Activated naive CD8-positive, alpha-beta T cell treated with anti-CD3 and anti-CD28 coated beads for 36 hours (primary cell): ENCODE results near the gene CBLN3. TPM values are rescaled to one million over a fixed set of nuclear protein-coding genes. Genes with fewer than 3 reads are reported as not detected.
"Not testable (repeated sequence)": the region's sequence is repeated elsewhere in the genome, so short reads cannot be mapped to it uniquely, and the experiment has no call there.

ENCODE experiments used
- DNase-seq: peaks from one replicate; pipeline ENCODE4 v3.0.0; 2021
- H3K27ac Mint-ChIP-seq: one replicate; pipeline ENCODE4 v1.8.0; 2022; ENCODE audit warnings: mild to moderate bottlenecking, moderate library complexity, mixed read lengths
- H3K27me3 Mint-ChIP-seq: one replicate; pipeline ENCODE4 v1.8.0; 2022; ENCODE audit warnings: mild to moderate bottlenecking, mixed read lengths
- H3K36me3 Mint-ChIP-seq: one replicate; pipeline ENCODE4 v1.8.0; 2021; ENCODE audit warnings: mild to moderate bottlenecking, mixed read lengths
- H3K4me1 Mint-ChIP-seq: one replicate; pipeline ENCODE4 v1.8.0; 2021; ENCODE audit warnings: mixed read lengths
- H3K4me3 Mint-ChIP-seq: one replicate; pipeline ENCODE4 v1.8.0; 2022; ENCODE audit warnings: mild to moderate bottlenecking, moderate library complexity, mixed read lengths
- H3K9me3 Mint-ChIP-seq: one replicate; pipeline ENCODE4 v1.8.0; 2022; ENCODE audit warnings: mixed read lengths
- total RNA-seq, 2 experiments: library from RNA; stranded (reverse); gene quantifications; one replicate each; pipeline ENCODE4 v1.2.3, GENCODE V29; 2021

The CBLN3 gene
- total RNA-seq, 2 experiments from 2014 or later, result 5.5 to 6.4 TPM

DNA sequence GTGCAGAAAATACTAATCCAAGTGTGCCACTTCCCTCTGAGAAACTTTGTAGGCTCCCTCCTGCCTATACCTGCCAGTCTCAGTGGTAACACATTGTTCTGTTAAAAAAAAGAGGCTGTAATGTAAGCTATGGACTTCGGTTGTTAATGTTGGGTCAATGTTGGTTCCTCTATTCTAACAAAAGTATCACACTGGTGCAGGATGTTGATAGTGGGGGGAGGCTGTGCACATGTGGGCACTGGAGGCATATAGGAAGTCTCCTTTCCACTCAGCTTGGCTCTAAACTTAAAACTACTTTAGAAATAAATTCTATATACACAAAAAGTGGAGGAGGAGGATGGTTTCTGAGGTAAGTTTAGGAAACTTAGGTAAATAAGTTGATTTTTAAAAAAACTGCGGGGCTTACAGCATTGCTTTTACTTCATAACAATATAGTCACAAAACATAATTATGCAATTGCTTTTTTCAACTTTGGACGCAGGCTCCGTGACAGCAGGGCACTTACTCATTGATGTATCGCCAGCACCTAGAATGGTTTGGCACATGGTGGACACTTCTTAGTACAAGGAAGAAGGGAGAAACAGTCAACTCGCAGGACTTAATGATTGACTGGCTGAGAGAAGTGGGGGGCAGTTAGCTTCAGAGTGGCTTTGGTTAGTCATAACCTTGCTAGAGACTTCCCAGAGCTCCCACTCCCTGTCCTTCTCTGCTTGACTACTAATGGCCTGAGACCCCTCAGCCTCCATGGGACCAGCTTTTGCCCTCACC, 38.6 kb downstream of the CBLN3 start:
- no peaks in the 10 kb centered on the region for H3K36me3 Mint-ChIP-seq
- peaks cover 8% of the 10 kb centered on the region for H3K27me3 Mint-ChIP-seq
- DNase-seq, result no peak
- H3K4me1 Mint-ChIP-seq, result no peaks in the 10 kb centered on the region
- H3K4me3 Mint-ChIP-seq, result no peak overlapping the region
- no peak overlapping the region for H3K27ac Mint-ChIP-seq
- no peaks in the 10 kb centered on the region for H3K9me3 Mint-ChIP-seq

DNA sequence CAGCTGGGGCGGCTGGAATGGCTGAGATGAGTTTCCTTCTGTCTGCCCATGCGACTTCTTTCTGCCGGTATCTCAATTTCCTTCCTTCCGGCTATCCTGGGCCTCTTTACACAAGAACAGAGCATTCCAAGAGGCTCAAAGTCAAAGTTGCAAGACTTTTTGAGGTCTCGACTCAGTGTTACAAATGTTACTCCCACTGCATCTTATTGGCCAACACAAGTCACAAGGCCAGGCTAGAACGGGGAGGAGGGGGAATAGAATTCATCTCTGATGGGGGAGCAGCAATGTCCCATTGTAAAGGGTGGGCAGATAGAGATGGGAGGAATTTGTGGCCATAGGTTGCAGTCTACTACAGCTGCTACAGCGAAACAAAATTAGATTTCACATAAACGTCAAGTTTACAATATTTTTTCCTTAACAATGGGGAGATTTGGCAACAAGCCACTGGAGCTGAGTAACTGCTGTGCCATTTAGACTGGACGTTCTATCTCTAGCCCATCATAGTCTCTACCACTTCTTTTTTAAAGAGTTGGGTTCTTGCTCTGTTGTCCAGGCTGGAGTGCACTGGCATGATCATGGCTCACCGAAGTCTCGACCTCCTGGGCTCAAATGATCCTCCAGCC, 40.1 kb downstream of the CBLN3 start:
- peaks cover 8% of the 10 kb centered on the region for H3K27me3 Mint-ChIP-seq
- H3K4me1 Mint-ChIP-seq, result no peaks in the 10 kb centered on the region
- H3K27ac Mint-ChIP-seq, result no peak overlapping the region
- no peak overlapping the region for H3K4me3 Mint-ChIP-seq
- DNase-seq, result no peak
- H3K36me3 Mint-ChIP-seq, result no peaks in the 10 kb centered on the region
- no peaks in the 10 kb centered on the region for H3K9me3 Mint-ChIP-seq

DNA sequence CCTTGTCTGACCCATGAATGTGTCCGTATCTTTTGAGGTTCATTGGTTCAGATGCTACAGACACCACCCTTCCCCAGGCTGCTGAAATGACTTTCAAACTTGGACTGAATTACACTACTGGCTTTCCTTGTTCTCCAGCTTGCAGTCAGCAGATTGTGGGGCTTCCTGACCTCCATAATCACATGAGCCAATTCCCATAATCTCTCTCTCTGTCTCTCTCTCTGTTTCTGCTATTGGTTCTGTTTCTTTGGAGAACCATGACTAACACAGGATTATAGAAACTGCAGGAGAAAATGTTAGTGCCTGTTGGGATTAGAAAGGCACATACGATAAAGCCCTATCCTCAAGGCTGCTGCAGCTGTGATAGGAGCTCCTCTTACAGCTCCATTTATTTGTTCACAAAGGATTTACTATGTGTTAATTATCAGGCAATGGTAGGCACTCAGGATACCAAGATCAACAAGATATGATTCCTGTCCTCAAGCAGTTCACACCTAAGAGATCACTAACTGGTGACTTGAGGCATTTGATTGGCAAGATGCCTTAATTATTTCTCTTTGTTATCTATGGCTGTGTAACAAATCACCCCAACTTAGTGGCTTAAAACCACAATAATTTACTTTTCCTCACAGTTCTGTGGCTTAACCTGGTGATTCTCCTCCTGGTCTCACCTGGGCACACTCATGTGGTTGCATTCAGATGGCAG, 40.8 kb downstream of the CBLN3 start:
- Mint-ChIP-seq H3K4me1 (no peaks in the 10 kb centered on the region), H3K4me3 (no peak overlapping the region), H3K27me3 (peaks cover 8% of the 10 kb centered on the region), H3K27ac (no peak overlapping the region), H3K36me3 (no peaks in the 10 kb centered on the region), H3K9me3 (no peaks in the 10 kb centered on the region)
- DNase-seq, result no peak

DNA sequence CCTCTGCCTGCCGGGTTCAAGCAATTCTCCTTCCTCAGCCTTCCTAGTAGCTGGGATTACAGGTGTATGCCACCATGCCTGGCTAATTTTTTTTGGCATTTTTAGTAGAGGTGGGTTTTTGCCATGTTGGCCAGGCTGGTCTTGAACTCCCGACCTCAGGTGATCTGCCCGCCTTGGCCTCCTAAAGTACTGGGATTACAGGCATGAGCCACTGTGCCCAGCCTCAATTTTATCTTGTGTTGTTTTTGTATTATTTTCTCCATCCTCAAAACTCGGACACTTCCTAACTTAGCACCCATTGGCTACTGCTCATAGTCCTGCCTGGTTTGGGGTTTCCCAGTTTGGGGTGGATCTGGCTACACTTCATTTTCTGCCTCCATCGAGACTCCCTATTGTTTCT, 41.9 kb downstream of the CBLN3 start:
- not testable (repeated sequence) for H3K4me1 Mint-ChIP-seq, H3K27me3 Mint-ChIP-seq, H3K4me3 Mint-ChIP-seq, H3K9me3 Mint-ChIP-seq, H3K27ac Mint-ChIP-seq, H3K36me3 Mint-ChIP-seq, DNase-seq

DNA sequence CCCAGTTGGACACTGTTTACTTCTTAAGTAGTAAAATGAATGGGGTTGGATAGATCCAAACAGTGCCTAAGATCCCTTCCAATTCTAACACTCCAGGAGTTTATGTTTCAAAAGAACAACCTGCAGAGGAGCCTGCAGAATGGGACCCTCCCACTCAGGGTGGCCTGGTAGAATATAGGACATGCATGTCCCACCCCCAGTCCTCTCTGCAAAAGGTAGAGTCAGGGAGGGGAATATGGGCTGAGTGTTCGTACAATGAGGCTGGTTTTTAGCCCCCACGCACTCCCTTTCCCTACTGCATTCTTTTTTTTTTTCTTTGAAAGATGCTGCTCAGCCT, 42.5 kb downstream of the CBLN3 start:
- H3K9me3 Mint-ChIP-seq, result no peaks in the 10 kb centered on the region
- H3K36me3 Mint-ChIP-seq, result no peaks in the 10 kb centered on the region

DNA sequence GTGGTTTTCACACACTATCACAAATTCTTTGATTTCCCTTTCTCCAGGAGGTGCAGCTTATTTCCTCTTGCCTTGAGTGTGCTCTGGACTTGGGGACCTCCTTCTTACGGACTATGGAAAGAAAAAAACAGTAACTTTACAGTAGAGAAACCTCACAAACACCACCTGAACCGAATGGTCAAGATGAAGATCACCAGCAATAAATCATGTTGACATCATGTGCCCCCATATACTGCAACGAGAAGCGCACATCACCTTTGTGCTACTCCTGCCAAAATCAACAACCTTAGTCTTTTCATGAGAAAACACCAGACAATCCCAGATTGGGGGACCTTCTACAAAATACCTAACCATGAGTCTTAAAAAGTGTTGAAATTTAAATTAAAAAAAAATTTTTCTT, 43.9 kb downstream of the CBLN3 start:
- no peak for DNase-seq
- H3K4me1 Mint-ChIP-seq, result peaks cover 3% of the 10 kb centered on the region
- no peaks in the 10 kb centered on the region for H3K27me3 Mint-ChIP-seq
- no peaks in the 10 kb centered on the region for H3K36me3 Mint-ChIP-seq
- no peak overlapping the region for H3K27ac Mint-ChIP-seq
- H3K4me3 Mint-ChIP-seq, result no peak overlapping the region
- H3K9me3 Mint-ChIP-seq, result no peaks in the 10 kb centered on the region

More for the DNA sequence above, 42.5 kb downstream of the CBLN3 start:
- Mint-ChIP-seq H3K27me3 (peaks cover 8% of the 10 kb centered on the region), H3K4me3 (no peak overlapping the region), H3K4me1 (no peaks in the 10 kb centered on the region), H3K27ac (no peak overlapping the region)
- DNase-seq, result no peak

DNA sequence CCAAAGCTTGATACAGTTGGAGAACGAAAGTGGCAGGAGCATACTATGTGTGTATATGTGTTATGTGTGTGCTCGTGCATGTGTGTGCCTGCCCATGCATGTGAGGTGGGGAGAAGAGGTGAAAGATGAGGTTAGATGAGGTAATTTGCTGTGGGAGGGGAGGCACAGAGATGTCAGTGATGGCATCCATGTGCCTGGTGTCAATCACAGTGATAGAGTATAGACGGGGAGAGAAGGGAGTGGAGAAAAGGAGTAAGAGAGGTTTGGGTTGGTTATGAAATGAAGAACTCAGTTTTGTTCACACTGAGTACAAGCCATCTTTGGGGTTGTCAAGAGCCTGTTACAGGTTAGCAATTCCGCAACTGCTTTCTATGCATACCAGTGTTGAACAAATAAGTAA, 45.3 kb downstream of the CBLN3 start:
- Mint-ChIP-seq H3K36me3 (no peaks in the 10 kb centered on the region), H3K9me3 (no peaks in the 10 kb centered on the region), H3K27me3 (no peaks in the 10 kb centered on the region), H3K4me3 (no peak overlapping the region), H3K27ac (no peak overlapping the region), H3K4me1 (peaks cover 3% of the 10 kb centered on the region)
- no peak for DNase-seq

DNA sequence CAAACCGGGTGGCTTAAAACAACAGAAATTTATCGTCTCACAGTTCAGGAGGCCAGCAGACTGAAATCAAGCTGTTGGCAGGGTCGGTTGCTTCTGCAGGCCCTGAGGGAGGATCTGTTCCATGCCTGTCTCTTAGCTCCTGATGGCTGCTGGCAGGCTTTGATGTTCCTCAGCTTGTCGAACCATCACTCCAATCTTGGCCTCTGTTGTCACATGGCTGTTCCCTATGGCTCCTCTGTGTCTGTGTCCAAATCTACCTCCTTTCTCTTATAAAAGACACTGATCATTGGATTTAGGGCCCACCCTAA, 47.5 kb downstream of the CBLN3 start:
- H3K27me3 Mint-ChIP-seq, result no peaks in the 10 kb centered on the region

DNA sequence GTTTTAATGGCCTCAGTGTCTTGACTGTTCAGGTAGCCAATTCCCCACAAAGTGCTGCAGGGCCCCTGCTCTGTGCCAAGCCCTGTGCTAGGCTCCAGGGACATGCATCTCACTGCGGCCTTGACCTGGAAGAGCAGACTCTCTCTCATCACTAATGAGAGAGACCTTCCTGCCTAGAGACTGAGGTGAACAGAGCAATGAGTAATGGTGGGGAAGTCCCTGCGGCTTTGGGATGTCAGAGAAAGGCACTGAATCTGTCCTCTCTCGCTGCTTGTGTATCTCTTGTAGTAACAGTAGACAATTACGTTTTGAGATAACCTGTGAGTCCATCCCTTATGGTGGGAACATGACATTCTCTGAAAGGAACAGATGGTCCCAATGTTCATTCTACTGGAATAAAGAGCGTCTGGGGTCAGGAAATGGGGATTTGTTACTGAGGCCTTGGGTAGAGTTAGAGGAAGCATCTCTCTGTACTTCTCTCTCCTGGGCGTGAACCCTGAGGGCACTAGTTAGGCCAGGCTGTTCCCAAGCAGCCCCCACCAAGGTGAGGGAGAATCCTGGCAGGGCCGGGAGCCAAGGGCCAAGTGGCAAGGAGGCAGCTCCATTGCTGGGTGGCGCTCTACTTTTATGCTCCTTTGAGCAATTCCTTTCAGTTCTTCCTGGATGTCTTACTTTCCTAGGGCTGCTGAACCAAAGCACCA, 48.0 kb downstream of the CBLN3 start:
- Mint-ChIP-seq H3K36me3 (no peaks in the 10 kb centered on the region), H3K27ac (no peak overlapping the region), H3K4me1 (peaks cover 3% of the 10 kb centered on the region), H3K27me3 (no peaks in the 10 kb centered on the region), H3K9me3 (no peaks in the 10 kb centered on the region), H3K4me3 (no peak overlapping the region)
- no peak for DNase-seq

More for the DNA sequence above, 47.5 kb downstream of the CBLN3 start:
- H3K4me3 Mint-ChIP-seq, result no peak overlapping the region
- H3K27ac Mint-ChIP-seq, result no peak overlapping the region
- no peaks in the 10 kb centered on the region for H3K9me3 Mint-ChIP-seq
- DNase-seq, result no peak
- H3K4me1 Mint-ChIP-seq, result peaks cover 3% of the 10 kb centered on the region
- H3K36me3 Mint-ChIP-seq, result no peaks in the 10 kb centered on the region

DNA sequence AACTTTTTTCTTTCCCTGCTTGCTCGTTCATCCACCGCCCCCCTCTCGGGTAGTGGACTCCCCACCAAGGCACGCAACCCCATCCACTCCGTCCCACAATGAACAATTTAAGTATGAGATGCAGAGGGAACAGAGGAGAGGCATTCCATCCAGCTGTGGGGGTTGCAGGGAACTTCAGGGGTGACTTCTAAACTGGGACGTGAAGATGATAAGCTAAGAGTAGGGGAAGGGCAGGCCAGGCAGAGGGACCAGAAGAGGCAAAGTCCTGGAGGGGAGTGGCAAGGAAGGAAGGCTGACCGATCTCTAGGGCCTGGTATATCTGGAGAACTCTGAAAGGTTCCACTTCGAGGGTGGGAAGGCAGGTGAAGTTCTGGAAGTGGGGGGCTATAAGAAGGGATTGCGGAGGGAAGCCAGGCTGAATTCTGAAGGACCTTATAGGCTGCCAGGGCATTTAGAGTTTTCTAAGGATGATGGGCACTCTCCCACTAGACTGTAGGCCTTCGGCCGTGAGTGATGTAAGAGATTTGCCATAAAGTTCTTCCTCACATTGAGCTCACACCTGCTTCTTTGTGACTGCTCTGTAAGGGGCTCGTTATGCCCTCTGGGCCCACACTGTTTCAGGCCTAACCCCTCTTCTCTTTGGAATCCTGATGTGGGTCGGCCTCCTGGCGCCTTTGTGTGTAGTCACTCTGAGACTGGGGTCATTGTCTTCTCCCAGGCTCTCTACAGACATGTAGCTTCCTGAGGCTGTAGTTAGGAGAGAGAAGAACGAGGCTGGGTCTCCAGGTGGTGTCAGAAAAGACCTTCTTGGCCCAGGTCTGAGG, 49.3 kb downstream of the CBLN3 start:
- no peak overlapping the region for H3K4me3 Mint-ChIP-seq

DNA sequence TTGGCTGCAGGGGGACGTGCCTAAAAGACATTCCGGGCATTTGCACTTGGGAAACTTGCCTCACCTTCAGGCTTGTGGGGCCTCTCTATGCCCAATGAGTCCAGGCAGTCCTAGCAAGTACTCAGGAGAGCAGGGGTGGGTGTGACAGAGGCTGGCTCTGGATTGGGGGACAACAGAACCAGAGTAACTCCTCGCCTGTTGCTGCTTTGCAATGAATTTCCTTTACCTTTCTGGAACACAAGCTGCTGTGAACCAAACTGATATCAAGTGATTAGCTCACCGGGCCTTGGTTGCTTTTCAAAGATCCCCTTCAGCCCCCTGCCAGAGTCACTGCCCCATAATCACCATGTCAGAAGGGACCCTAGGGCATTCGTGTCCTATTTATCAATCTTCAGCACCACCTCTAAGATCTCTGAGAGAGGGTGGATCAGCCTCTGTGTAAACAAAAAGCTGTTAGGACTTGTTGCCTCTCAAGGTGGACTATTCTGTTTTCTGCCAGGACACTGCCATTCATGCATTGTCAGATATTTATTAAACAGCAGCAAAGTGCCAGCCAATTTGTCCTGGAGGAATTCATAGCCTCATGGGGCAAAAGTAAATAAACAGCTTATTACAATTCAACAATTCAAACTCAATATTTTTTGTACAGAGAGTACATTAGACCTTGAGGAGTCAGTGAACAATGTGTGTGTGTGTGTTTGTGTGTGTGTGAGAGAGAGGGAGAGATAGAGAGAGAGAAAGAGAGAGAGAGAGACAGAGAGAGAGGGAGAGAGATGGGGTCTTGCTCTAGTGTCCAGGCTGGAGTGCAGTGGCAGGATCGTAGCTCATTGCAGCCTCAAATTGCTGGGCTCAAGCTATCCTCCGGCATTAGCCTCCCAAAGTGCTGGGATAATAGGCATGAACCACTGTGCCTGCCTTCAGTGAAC, 50.2 kb downstream of the CBLN3 start:
- no peak for DNase-seq
- peaks cover 4% of the 10 kb centered on the region for H3K27me3 Mint-ChIP-seq
- no peak overlapping the region for H3K4me3 Mint-ChIP-seq
- H3K36me3 Mint-ChIP-seq, result no peaks in the 10 kb centered on the region
- peaks cover 3% of the 10 kb centered on the region for H3K4me1 Mint-ChIP-seq
- H3K27ac Mint-ChIP-seq, result no peak overlapping the region
- no peaks in the 10 kb centered on the region for H3K9me3 Mint-ChIP-seq

More for the DNA sequence above, 49.3 kb downstream of the CBLN3 start:
- Mint-ChIP-seq H3K4me1 (peaks cover 3% of the 10 kb centered on the region), H3K27ac (no peak overlapping the region), H3K27me3 (peaks cover 4% of the 10 kb centered on the region), H3K9me3 (no peaks in the 10 kb centered on the region), H3K36me3 (no peaks in the 10 kb centered on the region)
- no peak for DNase-seq

DNA sequence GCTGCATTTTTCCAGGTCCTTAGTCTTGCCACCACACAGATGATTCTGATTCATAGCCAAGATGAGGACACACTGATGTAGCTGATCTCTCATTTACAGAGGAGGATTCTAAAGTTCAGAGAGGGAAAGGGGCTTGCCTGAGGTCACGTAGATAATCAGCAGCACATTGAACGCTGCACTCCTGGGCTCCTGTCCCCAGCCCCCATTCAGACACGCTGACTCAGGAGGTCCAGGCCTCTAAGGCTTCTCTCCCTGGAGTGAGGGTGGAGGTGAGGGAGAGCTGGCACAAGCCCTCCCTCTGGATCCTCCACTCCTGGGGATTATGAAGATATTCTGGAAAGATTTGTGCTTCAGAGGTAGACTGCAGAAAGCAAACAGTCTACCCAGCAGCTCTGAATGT, 51.1 kb downstream of the CBLN3 start:
- peaks cover 3% of the 10 kb centered on the region for H3K4me1 Mint-ChIP-seq
- H3K9me3 Mint-ChIP-seq, result no peaks in the 10 kb centered on the region
- DNase-seq, result no peak
- no peak overlapping the region for H3K27ac Mint-ChIP-seq
- peaks cover 4% of the 10 kb centered on the region for H3K27me3 Mint-ChIP-seq
- H3K36me3 Mint-ChIP-seq, result no peaks in the 10 kb centered on the region
- no peak overlapping the region for H3K4me3 Mint-ChIP-seq

DNA sequence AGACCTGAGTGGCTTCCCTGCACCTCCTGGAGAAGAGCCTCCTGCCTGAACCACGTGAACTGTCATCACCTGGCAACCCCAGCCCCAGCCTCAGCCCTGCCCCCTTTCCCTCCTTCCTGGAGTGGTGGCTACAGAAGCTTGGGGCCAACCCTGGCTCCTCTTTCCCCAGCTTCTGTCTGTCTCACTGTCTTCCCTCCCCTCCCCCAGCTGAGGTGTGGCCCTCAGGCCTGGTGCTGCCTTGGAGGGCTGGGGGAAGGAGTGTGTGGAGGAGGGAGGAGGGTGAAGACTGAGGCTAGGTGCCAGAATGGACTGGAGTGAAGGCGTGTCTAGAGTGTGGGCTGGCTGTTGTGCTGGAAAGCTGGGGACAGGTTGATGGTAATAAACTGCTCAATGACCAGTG, 51.8 kb downstream of the CBLN3 start:
- DNase-seq, result no peak
- Mint-ChIP-seq H3K4me1 (peaks cover 3% of the 10 kb centered on the region), H3K4me3 (no peak overlapping the region), H3K9me3 (no peaks in the 10 kb centered on the region), H3K27ac (no peak overlapping the region), H3K36me3 (no peaks in the 10 kb centered on the region), H3K27me3 (peaks cover 4% of the 10 kb centered on the region)

DNA sequence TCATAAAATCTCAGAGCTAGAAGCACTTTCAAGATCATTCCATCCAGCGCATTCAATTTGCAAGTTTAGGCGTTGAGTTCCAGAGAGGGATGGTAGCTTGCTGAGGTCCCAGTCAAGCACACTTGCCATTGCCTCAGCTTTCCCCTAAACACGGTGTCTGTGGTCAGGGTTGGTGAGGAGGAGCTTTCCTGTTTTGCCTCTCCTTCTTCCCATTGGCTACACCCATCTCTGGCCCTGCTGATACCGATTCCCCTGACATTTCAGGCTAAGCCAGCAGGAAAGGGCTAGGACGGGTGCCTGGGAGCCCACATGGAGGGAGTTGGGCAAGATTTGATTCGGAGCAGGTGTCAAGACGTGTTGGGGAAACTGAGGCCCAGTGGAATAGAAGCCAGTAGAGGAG, 52.3 kb downstream of the CBLN3 start:
- DNase-seq, result no peak
- no peaks in the 10 kb centered on the region for H3K36me3 Mint-ChIP-seq
- H3K4me3 Mint-ChIP-seq, result no peak overlapping the region
- peaks cover 4% of the 10 kb centered on the region for H3K27me3 Mint-ChIP-seq
- no peaks in the 10 kb centered on the region for H3K9me3 Mint-ChIP-seq
- H3K4me1 Mint-ChIP-seq, result peaks cover 3% of the 10 kb centered on the region
- no peak overlapping the region for H3K27ac Mint-ChIP-seq
